ENCODE results near the gene WARS2.

GRCh38 chr1:119012383-119012782, 128.1 kb downstream of the WARS2 start:
- no peak for TF ChIP-seq USF2 (IDR thresholded peaks at IDR 0.05; ENCODE audit: low read length)
- TF ChIP-seq CTCF (IDR thresholded peaks at IDR 0.05; ENCODE audit: control extremely low read depth in 1 of 3, insufficient read depth in 1 of 3, low read depth in 1 of 3, low read length in 3 of 3) = no peak
- TF ChIP-seq POLR2A (IDR thresholded peaks at IDR 0.05; ENCODE audit: control extremely low read depth in 1 of 2, low read depth in 2 of 2, low read length in 2 of 2) = no peak
- no peak for TF ChIP-seq ATF2 (IDR thresholded peaks at IDR 0.05; ENCODE audit: low read length)
- TF ChIP-seq EZH2 (IDR thresholded peaks at IDR 0.05; ENCODE audit: low read depth, low read length, severe bottlenecking) = no peak
- TF ChIP-seq CEBPB (IDR thresholded peaks at IDR 0.05; ENCODE audit: low read depth, low read length) = no peak
- TF ChIP-seq CHD1 (IDR thresholded peaks at IDR 0.05; ENCODE audit: low read depth, low read length) = no peak
- TF ChIP-seq ATF3 (IDR thresholded peaks at IDR 0.05; ENCODE audit: insufficient read depth, low read depth, low read length) = no peak
- no peak for TF ChIP-seq SUZ12 (IDR thresholded peaks at IDR 0.05; ENCODE audit: low read length)
- no peak for TF ChIP-seq CHD2 (IDR thresholded peaks at IDR 0.05; ENCODE audit: low read length)
- no peak for TF ChIP-seq EP300 (IDR thresholded peaks at IDR 0.05; ENCODE audit: borderline replicate concordance in 1 of 2, low read depth in 2 of 2, low read length in 2 of 2)

All from H1 (cell line).